Measurements from ENCODE around the gene NMT2.
A peak's percentile ranks its signal among the peaks of the same experiment; 100 is the strongest.

NMT2 gene

DNA sequence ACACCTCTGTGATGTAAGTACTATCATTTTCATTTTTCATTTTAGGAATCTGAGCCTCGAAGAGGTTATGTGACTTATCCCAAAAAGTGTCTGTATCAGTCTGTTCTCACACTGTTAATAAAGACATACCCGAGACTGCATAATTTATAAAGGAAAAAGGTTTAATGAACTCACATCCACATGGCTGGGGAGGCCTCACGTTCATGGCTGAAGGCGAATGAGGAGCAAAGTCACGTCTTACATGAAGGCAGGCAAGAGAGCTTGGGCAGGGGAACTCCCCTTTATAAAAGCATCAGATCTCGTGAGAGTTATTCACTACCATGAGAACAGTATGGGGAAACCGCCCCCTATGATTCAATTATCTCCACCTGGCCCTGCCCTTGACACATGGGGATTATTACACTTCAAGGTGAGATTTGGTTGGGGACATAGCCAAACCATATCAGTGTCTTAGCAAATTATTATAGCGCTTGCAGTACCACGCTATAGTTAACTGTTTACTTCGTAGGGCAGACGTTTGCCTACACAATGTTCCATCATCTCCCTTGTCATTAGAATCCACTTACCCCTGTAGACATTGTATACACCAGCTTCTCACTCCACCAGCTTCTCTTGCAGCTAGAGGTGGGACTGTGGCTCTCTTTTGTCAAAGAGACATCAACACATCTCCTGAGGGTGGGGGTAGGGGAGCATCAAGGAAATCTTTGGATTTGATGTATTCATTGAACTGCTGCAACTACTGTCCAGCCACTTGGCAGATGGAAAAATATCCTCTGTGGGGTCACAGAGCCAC lies 15.4 kb upstream of the NMT2 start:
- H3K4me3 ChIP-seq (ENCODE audit: low read length) = no peak overlapping the region
- DNase-seq (ENCODE audit: low read depth, low spot score) = no peak

DNA sequence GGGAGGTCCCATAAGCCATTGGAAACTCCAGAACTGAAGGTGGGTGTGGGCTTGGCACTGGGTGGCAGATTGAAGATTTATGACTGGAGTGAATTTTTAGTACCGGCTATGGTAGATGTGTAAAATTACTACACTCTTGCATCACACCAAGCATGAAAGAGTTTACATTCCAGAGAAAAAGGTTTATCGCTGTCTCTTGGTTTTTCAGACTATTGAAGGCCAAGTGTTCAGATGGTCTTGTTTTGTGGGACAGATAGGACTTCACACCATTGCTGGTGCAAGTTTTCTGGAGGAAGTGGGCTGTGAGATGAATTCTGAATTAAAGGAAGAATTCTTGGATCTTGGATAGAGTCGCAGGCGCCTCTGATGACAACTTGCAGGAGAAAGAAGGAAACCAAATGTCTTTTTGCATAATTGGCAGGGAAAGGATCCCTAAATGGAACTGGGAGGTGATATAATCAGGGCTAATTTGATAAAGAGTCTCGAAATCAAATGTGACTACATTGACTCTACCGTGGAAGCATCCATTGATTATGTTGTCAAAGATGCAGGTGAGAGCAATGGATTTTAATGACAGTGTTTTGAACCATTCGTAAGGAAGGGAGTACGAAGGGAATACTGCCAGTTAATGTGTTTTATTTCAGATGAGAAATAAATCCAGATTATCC lies 14.2 kb upstream of the NMT2 start:
- H3K4me3 ChIP-seq (ENCODE audit: low read length) = no peak overlapping the region
- no peak for DNase-seq (ENCODE audit: low read depth, low spot score)

DNA sequence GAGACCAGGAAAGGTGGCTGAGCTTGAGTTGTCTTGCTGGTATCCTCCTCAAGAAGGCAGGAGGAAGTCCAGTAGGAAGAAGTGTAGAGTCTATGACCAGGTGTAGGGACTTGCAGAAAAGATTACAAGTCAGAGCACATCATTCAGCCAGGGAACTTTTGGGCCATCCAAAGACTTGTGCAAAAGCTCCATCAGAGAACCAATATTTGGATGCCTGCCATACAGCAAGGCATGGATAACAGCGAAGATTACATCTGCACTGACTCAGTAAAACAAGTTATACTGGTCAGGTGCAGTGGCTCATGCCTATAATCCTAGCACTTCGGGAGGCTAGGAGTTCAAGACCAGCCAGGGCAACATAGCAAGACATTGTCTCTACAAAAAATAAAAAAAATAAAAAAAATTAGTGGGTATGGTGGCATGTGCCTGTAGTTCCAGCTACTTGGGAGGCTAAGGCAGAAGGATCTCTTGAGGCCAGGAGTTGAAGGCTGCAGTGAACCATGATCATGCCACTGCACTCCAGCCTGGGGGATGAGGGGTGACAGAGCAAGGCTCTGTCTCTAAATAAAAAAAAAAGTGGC lies 13.2 kb upstream of the NMT2 start:
- no peak for DNase-seq (ENCODE audit: low read depth, low spot score)
- H3K4me3 ChIP-seq (ENCODE audit: low read length) = no peak overlapping the region

DNA sequence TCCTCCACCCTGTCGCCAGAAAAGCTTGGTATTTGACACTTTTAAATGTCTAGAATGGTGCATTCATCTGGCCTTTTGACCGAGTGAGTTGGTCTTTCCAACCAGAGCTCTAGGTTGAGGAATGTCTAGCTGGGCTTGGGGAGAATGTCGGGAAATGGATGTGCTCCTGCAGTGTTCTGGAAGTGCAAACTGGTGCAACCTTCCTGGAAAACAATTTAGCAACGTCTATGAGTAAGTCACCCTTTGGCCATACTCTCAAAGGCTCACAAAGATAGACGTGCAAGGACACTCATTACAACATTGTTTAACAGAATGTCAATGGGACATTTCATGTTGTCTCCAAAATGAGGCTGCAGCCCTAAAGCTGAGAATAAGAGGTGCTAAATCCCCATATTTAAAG lies 12.2 kb upstream of the NMT2 start:
- no peak overlapping the region for H3K4me3 ChIP-seq (ENCODE audit: low read length)
- no peak for DNase-seq (ENCODE audit: low read depth, low spot score)

DNA sequence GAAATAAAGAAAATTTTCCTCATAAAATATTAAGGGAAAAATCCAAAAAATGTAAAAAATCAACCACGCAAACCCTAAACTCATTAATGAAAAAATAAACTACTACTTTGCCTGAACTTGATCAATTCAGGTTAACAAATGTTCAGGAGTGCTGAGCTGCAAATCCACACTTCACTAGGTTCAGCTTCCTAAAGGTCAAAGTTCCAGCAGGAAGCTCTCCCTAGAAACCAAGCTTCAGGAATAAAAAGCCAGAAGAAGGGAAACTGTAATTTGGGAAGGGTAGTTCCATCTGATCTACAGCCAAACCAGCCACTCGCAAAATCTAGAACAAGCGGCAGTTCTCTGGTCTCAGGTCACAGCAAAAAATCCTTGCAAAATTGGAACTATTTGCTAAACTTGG lies 7.8 kb upstream of the NMT2 start:
- no peak overlapping the region for H3K4me3 ChIP-seq (ENCODE audit: low read length)
- DNase-seq (ENCODE audit: low read depth, low spot score) = no peak

DNA sequence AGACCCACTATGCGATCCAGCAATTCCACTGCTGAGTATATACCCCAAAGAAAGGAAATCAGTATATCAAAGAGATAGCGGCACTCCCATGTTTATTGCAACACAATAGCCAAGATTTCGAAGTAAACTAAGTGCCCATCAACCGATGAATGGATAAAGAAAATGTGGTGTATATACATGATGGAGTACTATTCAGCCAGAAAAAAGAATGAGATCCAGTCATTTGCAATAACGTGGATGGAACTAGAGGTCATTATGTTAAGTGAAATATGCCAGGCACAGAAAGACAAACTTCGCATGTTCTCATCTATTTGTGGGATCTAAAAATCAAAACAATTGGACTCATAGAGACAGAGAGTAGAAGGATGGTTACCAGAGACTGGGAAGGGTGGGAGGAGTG lies 7.1 kb upstream of the NMT2 start:
- no peak overlapping the region for H3K4me3 ChIP-seq (ENCODE audit: low read length)
- DNase-seq (ENCODE audit: low read depth, low spot score) = no peak

DNA sequence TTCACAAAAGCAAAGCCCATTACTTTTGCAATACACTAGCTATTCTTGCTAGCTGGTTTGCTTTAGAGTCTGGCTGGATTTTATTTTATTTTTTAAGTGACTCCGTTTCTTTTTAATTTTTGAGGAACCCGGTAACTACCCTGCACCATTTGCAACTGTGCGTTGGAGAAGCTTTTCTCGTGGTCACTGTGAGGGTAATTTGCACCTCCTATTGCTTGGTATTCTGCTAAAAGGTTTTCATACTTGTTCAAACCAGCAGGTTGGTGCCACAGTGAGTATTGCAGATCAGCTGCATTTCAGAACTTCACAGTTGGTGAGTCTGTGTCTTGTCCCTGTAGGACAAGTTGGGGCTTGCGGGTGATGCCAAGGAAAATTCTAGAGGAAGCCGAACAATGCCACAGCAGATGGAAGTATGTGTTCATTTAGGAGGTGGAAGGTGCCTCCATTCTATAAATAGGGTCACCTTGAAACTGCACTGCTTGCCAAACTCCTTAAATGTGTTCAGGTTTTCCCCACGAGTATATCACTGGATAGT lies 3.9 kb upstream of the NMT2 start:
- DNase-seq (ENCODE audit: low read depth, low spot score) = peak; percentile 16
- H3K4me3 ChIP-seq (ENCODE audit: low read length) = no peak overlapping the region

DNA sequence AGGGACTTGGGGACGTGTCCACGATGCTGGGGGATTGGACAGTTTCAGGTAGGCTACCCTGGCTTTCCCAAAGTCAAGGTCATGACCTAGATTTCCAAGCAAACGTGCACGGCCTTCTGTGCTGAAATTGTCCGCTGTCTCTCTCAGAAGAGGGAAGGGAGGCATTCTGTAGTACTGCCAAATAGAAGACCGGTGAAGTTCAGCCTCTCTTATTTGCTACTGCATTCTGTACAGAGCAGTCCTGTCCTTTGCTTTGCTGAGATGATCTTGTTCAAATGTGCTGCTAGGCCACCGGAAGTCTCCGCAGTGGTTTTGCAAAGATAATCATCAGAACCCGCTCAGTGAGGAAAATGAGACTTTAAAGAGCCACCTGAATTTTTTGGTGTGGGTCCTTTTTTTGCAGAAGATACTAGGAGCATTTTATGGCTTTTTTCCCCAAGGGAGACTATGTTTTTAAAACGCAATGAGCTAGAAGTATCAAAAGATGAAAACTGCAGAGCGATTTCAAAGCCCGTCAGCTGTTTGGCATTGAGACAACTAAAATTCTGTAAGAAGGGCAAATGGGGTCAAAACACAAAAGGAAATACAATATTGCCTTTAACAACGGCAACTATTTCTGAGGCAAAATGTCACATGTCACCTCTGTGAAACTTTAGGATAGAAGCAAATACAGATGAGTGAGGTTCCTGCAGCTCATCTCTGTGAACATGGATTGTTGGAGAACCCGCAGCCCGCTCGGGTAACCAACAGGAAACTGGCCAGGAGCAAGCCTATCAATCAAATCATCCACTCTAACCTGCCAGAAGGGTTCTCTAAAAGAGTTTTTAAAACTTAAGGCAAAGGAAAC lies 1.3 kb upstream of the NMT2 start:
- H3K4me3 ChIP-seq (ENCODE audit: low read length) = peak overlapping the region; percentile 49
- DNase-seq (ENCODE audit: low read depth, low spot score) = peak; percentile 91

DNA sequence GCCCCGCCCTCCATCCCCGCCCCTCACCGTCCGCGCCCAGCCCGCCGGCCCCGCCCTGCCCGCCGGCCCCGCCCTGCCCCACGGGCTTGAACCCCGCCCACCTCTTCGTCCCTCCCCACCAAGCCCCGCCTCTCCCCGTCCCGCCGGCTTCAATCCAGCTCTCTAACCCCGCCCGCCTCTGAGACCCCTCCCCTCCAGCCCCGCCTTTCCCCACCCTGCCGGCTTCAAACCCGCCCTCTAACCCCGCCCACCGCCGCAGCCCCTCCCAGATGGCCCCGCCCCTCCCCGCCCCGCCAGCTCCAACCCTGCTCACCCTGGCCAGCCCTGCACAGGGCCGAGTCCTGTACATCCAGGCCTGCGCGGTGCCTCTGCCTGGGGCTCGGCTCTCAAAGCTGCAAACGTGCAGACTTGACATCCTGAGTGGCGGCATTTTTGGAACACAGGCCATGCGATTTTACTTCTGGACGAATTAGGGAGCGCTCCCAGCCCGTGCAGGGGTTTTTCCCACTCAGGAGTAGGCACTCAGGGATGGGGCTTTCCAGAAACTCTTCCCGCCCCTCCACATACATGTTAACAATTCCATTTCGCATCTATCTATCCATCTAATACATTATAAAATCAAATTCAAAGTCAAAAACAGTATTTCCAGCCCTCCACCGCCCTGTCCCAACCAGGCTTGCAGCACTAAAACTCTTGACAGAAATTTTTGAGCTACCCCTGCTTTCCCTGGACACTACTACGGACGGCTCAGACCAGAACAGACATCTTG lies 477 bp upstream of the NMT2 start:
- peak; percentile 87 for DNase-seq (ENCODE audit: low read depth, low spot score)
- peak overlapping the region; percentile 49 for H3K4me3 ChIP-seq (ENCODE audit: low read length)

DNA sequence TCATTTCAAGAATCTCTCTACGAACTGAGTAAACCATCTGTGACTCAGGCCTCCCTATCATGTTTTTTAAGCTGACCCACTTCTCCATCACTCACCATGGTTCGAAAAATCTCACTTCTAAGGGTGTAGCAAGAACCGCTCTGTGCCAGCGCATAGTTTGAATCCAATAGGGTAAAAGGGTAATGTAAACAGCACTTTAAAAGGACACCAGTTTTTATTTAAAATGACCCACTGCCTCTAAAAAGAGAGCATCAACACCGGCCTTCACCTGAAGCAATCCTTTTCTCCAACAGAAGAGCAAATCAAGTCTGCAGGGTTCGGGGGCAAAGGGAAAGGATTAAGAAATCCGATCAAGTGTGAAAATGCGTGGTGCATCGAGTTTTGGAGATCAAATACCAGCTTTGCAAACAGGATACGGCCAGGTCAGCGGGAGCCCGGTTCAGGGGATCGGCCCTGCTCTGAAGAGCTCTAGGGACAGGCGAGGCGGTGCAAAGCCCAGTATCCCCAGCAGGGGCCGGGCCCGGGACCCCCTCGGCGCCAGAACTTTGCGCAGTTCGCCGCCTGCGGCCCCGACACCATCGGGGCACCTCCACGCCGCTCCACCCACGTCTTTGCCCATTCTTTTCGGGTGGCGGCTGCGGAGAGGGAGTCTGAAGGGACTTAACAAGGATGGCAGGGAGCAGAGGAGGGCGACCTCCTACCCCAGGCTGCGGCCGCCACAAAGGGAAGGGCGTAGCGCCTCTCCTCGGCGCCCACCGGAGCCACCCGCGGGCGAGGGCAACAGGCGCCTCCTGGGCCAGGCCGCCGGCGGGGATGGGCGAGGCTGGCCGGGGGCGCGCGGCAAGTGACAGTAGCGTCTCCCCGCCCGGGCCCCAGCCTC lies 842 bp downstream of the NMT2 start:
- DNase-seq (ENCODE audit: low read depth, low spot score) = no peak

DNA sequence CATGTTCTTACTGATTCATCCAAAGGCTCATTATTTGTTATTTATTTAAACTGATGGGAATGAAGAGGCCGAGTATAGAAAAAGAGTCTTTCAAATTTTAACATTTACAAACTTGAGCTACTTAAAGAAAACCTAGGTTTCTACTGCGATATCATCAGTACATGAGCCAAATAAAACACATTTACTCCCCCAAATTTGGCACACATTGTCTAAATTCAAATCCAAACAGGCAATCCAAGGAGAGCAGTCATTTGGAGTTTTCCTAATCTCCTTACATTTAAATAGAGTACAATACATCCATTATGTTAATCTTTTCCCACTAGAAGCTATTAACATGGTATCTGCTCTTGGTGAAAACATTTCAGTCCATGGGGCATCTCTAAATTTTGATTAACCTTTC lies 2.2 kb downstream of the NMT2 start:
- H3K4me3 ChIP-seq (ENCODE audit: low read length) = no peak overlapping the region
- DNase-seq (ENCODE audit: low read depth, low spot score) = no peak

More for the DNA sequence above, 842 bp downstream of the NMT2 start:
- peak overlapping the region; percentile 67 for H3K4me3 ChIP-seq (ENCODE audit: low read length)

DNA sequence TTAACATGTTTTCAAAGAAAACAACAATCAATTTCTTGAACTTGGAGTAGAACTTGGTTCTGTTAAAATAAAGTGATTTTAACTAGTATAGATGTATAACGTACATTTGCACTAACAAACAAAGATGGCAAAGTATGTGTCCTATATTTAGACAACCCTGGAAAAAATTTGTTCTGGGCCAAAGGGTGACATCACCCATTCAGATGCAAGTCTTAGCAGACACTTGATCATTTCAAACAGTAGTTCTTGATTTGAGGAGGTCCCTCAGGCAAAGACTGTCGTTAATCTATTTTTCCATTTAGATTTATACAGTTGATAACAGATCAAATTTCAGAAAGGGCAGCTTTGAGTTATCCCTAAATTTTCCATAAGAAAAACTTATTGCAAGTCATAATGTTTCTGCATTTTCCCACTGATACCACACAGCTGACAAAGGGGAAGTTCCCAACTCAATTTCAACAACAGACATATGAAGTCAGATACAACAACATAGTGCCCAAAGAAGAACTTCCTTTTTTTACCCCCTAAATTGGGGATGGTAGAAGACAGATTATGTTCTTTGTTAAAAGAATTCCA lies 5.2 kb downstream of the NMT2 start:
- no peak for DNase-seq (ENCODE audit: low read depth, low spot score)
- no peak overlapping the region for H3K4me3 ChIP-seq (ENCODE audit: low read length)

DNA sequence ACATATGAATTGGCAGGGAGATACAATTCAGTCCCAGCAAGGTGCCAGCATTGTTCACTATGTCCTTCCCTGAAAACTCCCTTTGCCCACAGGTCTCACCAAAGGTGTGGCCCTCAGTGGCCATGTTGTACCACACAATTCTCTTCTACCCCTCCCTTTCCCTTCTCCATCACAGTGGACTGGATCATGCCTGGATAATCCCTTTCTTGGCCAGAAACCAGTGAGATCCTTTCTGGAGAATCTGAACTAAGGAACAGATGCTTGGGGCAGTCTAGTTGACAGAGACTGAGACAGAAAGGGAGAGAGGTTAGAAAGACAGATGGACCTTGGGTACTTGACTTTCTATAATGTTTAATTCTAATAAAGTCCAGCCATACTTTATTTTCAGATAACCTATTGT lies 9.5 kb downstream of the NMT2 start:
- no peak for DNase-seq (ENCODE audit: low read depth, low spot score)
- no peak overlapping the region for H3K4me3 ChIP-seq (ENCODE audit: low read length)

DNA sequence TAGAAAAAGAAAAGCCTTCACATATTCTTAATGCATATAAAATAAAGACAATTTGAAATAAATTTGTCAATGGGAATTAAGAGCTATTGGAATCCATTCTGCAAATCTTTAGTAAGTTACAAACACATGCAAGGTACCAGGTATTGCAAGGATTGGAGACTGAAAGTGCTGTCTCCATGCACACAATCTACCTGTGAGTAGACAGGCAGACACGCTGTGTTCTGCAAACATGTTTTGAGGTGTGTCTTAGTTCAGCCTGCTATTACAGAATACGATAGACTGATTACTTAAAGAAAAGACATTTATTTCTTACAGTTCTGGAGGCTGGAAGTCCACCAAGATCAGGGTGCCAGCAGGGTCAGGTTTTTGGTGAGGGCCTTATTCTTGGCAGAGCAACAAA lies 10.0 kb downstream of the NMT2 start:
- DNase-seq (ENCODE audit: low read depth, low spot score) = no peak
- H3K4me3 ChIP-seq (ENCODE audit: low read length) = no peak overlapping the region

DNA sequence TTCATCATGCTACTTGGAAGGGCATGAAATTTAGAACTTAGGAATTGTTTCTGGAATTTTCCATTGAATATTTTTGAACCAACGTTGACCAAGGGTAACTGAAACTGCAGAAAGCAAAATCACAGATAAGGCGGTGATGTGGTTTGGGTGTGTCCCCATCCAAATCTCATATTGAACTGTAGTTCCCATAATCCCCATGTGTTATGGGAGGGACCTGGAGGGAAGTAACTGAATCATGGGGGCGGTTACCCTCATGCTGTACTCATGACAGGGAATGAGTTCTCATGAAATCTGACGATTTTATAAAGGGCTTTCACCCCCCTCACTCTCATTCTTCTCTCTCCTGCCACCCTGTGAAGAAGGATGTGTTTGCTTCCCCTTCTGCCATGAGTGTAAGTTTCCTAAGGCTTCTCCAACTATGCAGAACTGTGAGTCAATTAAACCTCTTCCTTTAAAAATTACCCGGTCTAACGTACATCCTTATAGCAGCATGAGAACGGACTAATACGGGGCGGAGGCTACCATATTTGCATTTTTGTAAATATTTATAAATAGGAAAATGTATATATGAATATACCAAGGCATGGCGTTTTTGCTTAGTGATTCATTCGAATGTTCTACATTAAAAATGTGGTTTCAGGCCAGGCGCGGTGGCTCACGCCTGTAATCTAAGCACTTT lies 12.4 kb downstream of the NMT2 start:
- no peak for DNase-seq (ENCODE audit: low read depth, low spot score)
- no peak overlapping the region for H3K4me3 ChIP-seq (ENCODE audit: low read length)

DNA sequence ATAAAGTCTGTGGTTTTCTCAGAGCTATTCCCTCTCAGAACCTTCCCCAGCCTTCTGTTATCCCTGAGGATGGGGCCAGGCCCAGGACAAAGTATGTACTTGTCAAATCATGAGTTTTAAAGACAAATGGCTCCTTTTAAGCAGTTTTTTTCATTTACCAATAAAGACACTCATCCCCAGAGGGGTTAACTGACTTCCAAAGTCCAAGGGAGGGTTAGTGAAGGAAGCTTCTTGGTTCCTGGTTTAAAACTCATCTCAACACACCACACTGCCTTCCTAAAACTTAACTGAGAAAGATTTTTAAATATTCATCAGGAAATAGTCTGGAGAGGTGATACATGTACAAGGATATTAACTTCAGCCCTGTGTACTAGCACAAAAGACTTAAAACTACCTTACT lies 15.9 kb downstream of the NMT2 start:
- no peak overlapping the region for H3K4me3 ChIP-seq (ENCODE audit: low read length)
- no peak for DNase-seq (ENCODE audit: low read depth, low spot score)

DNA sequence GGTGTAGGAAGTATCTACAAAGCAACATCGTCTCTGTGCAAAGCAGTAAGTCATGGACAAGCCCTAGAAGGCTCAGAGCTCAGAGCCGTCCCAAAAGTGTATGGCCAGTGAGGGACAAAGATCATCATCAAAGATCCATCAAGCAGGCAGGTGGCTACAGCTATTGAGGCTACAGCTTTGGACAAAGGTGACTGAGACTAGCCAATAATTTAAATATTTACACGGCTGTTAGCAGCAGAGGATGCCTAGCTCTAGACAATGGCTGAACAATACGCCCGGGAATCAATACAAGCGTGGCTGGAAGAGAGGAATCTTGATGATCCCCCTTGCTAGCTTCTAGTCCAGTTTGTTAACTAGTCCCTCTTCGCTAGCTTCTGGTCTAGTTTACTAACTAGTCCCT lies 17.9 kb downstream of the NMT2 start:
- no peak for DNase-seq (ENCODE audit: low read depth, low spot score)

More for the DNA sequence above, 17.9 kb downstream of the NMT2 start:
- H3K4me3 ChIP-seq (ENCODE audit: low read length) = no peak overlapping the region

All from Jurkat, Clone E6-1 (cell line).